ENCODE results near the gene JAM2. TPM values are rescaled to one million over a fixed set of nuclear protein-coding genes. Genes with fewer than 3 reads are reported as not detected.
A peak's percentile ranks its signal among the peaks of the same experiment; 100 is the strongest.

JAM2 gene, protein sequence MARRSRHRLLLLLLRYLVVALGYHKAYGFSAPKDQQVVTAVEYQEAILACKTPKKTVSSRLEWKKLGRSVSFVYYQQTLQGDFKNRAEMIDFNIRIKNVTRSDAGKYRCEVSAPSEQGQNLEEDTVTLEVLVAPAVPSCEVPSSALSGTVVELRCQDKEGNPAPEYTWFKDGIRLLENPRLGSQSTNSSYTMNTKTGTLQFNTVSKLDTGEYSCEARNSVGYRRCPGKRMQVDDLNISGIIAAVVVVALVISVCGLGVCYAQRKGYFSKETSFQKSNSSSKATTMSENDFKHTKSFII
- 11.3 TPM for polyA plus RNA-seq (2013, experiment 1 of 4)
- 9.0 TPM for polyA plus RNA-seq (2013, experiment 2 of 4)
- polyA plus RNA-seq (2013, experiment 3 of 4): 18.4 TPM
- 17.5 TPM for polyA plus RNA-seq (2013, experiment 4 of 4)

DNA sequence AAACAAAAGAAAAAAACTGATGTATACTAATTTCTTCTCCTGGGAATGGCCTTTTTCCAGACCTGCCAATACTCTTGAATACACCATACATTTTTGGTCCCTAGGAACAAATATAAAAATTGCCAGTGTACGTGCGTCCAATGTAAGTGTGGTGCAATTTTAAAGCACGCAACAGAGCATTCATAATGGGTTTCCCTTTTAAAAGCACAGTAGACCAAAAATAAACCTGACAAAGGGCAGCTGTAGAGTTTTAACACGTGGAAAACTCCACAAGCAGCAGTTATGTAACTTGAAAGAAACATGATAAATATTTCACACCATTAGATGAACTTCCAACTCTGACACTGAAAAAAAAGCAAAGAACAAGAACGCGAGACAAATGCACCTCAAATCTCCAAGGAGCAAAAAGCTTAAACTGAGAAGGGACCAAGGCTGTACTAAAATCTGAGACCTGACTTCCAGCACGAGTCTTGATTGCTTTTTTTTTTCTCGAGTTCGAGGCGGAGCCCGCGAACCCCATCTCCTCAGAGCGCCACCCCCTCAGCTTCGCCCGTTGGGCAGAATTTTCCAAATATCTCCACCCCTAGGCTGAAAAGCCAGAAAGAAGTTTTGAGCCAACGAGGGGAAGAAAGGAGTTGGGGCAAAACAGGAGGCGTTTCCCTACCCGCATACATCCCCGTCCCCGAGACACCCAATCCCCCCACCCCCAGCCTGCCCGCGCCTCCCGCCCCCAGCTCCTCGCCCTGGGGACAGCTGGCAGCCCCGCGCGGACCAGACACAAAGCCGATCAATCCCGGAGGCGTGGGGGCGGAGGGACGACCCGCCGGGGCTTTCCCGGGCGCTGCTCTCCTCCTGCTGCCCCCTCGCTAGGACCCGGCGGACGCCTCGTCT, at the start of gene JAM2:
Gene JAM2 (plus strand): TSS at position 599 of the 891 bp plus-strand sequence. CDS start 564 bp downstream, outside the sequence.
- Histone ChIP-seq H3K27ac (ENCODE audit: insufficient read depth, low read depth, low read length, poor library complexity, severe bottlenecking) (peak within 1 kb of the TSS; percentile 58), H3K4me1 (ENCODE audit: control insufficient read depth, insufficient read depth, low read length) (peaks cover 12% of the 10 kb centered on the region), H3K36me3 (ENCODE audit: control insufficient read depth, insufficient read depth, low read length) (no peaks in the 10 kb centered on the region), H3K27me3 (ENCODE audit: control insufficient read depth, insufficient read depth, low read length, poor library complexity, severe bottlenecking) (peaks cover 24% of the 10 kb centered on the region), H3K9me3 (ENCODE audit: control insufficient read depth, low read length) (no peaks in the 10 kb centered on the region), H3K4me3 (ENCODE audit: insufficient read depth, low read depth, low read length) (peak within 1 kb of the TSS; percentile 65)
- WGBS, 2 experiments: 7 to 8% methylated on average over 37 to 41 of the region's 41 CpGs

DNA sequence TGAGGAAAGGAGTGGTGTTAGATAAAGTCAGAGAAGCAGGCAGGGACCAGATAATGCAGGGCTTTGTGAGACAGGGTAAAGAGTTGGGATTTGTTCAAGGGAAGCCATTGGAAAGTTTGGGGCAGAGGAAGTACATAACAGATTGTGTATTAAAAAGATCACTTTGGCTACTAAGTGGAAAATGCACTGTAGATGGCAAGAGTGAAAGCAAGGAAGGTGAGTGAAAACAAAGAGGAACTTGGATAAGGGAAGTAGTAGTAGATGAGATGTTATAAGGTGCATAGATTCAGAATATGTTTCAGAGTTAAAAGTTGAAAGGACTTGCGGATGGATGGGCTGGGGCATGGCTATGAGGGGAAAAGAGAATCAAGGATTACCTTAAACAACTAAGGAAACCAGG, 49.2 kb upstream of the JAM2 start:
- H3K36me3 ChIP-seq (ENCODE audit: control insufficient read depth, insufficient read depth, low read length): peaks cover 25% of the 10 kb centered on the region
- H3K4me1 ChIP-seq (ENCODE audit: control insufficient read depth, insufficient read depth, low read length): no peaks in the 10 kb centered on the region
- H3K9me3 ChIP-seq (ENCODE audit: control insufficient read depth, low read length): no peaks in the 10 kb centered on the region
- H3K4me3 ChIP-seq (ENCODE audit: insufficient read depth, low read depth, low read length): no peak overlapping the region
- H3K27ac ChIP-seq (ENCODE audit: insufficient read depth, low read depth, low read length, poor library complexity, severe bottlenecking): no peak overlapping the region
- no peaks in the 10 kb centered on the region for H3K27me3 ChIP-seq (ENCODE audit: control insufficient read depth, insufficient read depth, low read length, poor library complexity, severe bottlenecking)
- 86 to 100% methylated on average over 1 of the region's 1 CpG for WGBS, 2 experiments

DNA sequence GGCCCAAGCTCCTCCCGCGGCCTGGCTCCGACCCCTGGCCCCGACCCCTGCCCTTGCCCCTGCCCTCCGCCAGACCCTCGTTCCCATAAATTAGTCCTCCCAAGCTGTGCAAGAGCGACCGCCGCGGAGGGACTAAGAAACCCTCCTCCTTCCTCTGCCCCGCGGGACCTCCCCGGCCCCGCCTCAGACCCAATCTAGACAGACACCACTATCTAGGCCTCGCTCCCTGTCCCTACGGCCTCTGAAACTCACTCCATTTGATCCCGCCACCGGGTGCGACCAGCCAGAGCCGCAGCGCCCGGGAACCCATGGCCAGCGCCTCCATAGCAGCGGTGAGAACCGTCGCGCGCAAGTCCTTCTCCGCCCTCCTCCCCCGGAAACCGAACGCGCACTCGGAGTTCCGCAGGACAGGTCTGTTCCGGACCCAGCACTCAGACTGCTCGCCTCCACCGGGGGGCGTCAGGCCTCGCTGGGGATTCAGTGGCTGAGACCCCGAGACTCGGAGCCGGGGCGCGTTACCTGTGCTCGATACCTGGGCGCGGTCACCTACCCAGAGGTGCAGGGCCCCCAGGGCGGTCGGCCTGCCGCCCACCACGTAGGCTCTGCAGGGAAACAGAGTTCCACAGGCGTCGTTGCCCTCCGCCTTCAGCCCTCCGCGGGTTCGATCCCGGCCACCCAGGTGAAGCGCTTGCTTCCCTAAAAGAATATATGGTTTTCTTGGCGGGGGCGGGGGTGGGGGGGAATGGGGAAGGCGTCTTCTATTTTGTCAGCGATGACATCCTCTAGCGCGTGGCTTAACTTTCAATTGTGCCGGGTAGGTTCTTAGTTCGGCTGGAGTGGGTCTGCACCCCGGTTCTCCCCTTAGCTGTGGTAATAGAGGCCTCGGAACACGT, 31.7 kb upstream of the JAM2 start, which contains the start of gene MRPL39:
Gene MRPL39 (minus strand): TSS at position 331 of the 893 bp plus-strand sequence. CDS start 6 bp downstream, at position 325.
- no peaks in the 10 kb centered on the region for H3K4me1 ChIP-seq (ENCODE audit: control insufficient read depth, insufficient read depth, low read length)
- 3% methylated on average over 71 of the region's 71 CpGs for WGBS, 2 experiments
- H3K4me3 ChIP-seq (ENCODE audit: insufficient read depth, low read depth, low read length): peak within 1 kb of the TSS; percentile 88
- H3K27me3 ChIP-seq (ENCODE audit: control insufficient read depth, insufficient read depth, low read length, poor library complexity, severe bottlenecking): no peaks in the 10 kb centered on the region
- peaks cover 14% of the 10 kb centered on the region for H3K36me3 ChIP-seq (ENCODE audit: control insufficient read depth, insufficient read depth, low read length)
- no peaks in the 10 kb centered on the region for H3K9me3 ChIP-seq (ENCODE audit: control insufficient read depth, low read length)
- peak within 1 kb of the TSS; percentile 88 for H3K27ac ChIP-seq (ENCODE audit: insufficient read depth, low read depth, low read length, poor library complexity, severe bottlenecking)

DNA sequence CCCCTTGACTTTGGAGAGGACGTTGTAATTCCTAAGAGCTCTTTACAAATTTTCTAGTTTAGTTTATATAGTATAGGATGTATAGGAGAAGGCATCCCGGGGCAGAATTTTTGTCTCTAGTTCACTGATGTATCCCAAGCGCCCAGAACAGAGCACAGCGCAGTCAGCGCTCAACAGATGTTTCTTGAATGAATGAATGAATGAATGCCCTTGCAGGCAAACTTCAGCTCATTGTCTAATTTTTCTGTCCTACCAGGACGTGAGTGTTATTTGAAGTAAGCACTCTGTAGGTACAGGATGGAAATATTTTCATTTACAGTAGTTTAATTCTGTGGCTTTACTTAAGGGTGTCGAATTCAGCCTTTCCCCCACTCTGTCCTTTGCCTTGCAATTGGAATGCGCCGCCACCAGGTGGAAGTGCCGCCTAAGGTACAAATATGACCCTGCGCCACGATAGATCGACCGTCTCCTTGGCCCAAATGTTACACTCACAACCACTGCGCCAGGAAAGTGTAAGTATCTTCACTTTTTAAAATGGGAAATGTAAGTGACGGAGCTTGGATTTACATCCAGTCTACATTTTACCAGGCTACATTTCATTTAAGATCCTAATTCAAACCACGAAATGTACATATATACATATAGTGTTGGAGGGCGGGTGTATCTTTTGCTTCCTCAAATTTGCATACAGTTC, 30.9 kb upstream of the JAM2 start:
- peak overlapping the region; percentile 88 for H3K4me3 ChIP-seq (ENCODE audit: insufficient read depth, low read depth, low read length)
- peaks cover 14% of the 10 kb centered on the region for H3K36me3 ChIP-seq (ENCODE audit: control insufficient read depth, insufficient read depth, low read length)
- H3K4me1 ChIP-seq (ENCODE audit: control insufficient read depth, insufficient read depth, low read length): no peaks in the 10 kb centered on the region
- H3K27me3 ChIP-seq (ENCODE audit: control insufficient read depth, insufficient read depth, low read length, poor library complexity, severe bottlenecking): no peaks in the 10 kb centered on the region
- no peaks in the 10 kb centered on the region for H3K9me3 ChIP-seq (ENCODE audit: control insufficient read depth, low read length)
- H3K27ac ChIP-seq (ENCODE audit: insufficient read depth, low read depth, low read length, poor library complexity, severe bottlenecking): no peak overlapping the region
- WGBS, 2 experiments: 16 to 24% methylated on average over 15 to 17 of the region's 18 CpGs

DNA sequence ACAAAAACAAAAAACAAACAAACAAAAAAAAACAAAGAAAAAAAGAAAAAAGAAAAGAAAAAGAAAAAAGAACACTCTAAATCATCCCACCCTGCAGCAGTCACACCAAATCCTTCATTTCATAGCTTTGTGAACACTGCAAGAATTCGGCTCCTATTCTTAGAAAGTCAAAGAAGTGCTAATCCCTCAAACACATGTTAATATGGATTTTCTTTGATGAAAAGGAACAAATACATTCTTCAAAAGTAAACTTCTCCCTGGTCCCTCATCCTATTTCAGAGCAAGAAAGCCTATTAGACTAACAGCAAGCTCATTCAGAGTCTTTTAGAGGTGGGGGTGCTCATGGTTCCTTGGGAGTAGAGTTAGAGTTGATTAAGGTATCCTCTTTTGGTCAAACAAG, 24.6 kb upstream of the JAM2 start:
- no peak overlapping the region for H3K27ac ChIP-seq (ENCODE audit: insufficient read depth, low read depth, low read length, poor library complexity, severe bottlenecking)
- H3K4me3 ChIP-seq (ENCODE audit: insufficient read depth, low read depth, low read length): no peak overlapping the region
- H3K4me1 ChIP-seq (ENCODE audit: control insufficient read depth, insufficient read depth, low read length): no peaks in the 10 kb centered on the region
- no peaks in the 10 kb centered on the region for H3K36me3 ChIP-seq (ENCODE audit: control insufficient read depth, insufficient read depth, low read length)
- H3K9me3 ChIP-seq (ENCODE audit: control insufficient read depth, low read length): no peaks in the 10 kb centered on the region
- no peaks in the 10 kb centered on the region for H3K27me3 ChIP-seq (ENCODE audit: control insufficient read depth, insufficient read depth, low read length, poor library complexity, severe bottlenecking)
- 14 to 40% methylated on average over 1 of the region's 1 CpG for WGBS, 2 experiments

DNA sequence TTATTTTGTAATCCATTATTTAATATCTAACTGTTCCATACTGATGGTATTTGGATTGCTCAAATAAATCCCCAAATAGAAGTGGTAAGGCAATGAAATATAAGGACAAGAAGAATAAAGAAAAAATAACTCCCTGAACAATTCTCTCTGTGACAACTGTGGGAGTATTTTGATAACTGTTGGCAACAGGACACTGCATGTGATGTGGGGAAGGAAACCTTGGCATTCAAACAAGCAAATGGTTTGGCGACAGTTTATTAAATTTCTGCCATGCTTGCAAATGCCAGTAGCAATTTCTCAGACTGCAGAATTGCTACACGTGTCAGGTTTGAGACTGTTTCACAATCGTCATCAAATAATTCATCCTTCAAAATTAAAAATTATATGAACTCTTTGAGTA, 23.2 kb upstream of the JAM2 start:
- Histone ChIP-seq H3K27ac (ENCODE audit: insufficient read depth, low read depth, low read length, poor library complexity, severe bottlenecking) (no peak overlapping the region), H3K4me3 (ENCODE audit: insufficient read depth, low read depth, low read length) (no peak overlapping the region), H3K27me3 (ENCODE audit: control insufficient read depth, insufficient read depth, low read length, poor library complexity, severe bottlenecking) (no peaks in the 10 kb centered on the region), H3K36me3 (ENCODE audit: control insufficient read depth, insufficient read depth, low read length) (no peaks in the 10 kb centered on the region), H3K4me1 (ENCODE audit: control insufficient read depth, insufficient read depth, low read length) (no peaks in the 10 kb centered on the region), H3K9me3 (ENCODE audit: control insufficient read depth, low read length) (no peaks in the 10 kb centered on the region)
- 91 to 94% methylated on average over 3 of the region's 3 CpGs for WGBS, 2 experiments

DNA sequence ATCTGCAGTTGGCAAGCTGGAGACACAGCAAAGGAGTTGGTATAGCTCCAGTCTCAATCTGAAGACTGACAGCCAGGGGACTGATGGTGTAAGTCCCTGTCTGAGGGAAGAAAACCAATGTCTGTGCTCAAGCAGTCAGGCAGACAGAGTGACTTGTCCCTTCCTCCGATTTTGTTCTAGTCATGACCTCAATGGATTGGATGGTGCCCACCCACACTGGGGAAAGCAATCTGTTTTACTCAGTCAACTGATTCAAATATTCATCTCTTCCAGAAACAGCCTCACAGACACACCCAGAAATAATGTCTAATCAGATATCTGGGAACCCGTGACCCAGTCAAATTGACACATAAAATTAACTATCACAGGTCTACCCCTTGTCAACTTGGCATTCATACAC, 19.9 kb upstream of the JAM2 start:
- Histone ChIP-seq H3K27me3 (ENCODE audit: control insufficient read depth, insufficient read depth, low read length, poor library complexity, severe bottlenecking) (no peaks in the 10 kb centered on the region), H3K36me3 (ENCODE audit: control insufficient read depth, insufficient read depth, low read length) (no peaks in the 10 kb centered on the region), H3K9me3 (ENCODE audit: control insufficient read depth, low read length) (no peaks in the 10 kb centered on the region), H3K27ac (ENCODE audit: insufficient read depth, low read depth, low read length, poor library complexity, severe bottlenecking) (no peak overlapping the region), H3K4me3 (ENCODE audit: insufficient read depth, low read depth, low read length) (no peak overlapping the region), H3K4me1 (ENCODE audit: control insufficient read depth, insufficient read depth, low read length) (no peaks in the 10 kb centered on the region)
- 89 to 93% methylated on average over 2 of the region's 2 CpGs for WGBS, 2 experiments

DNA sequence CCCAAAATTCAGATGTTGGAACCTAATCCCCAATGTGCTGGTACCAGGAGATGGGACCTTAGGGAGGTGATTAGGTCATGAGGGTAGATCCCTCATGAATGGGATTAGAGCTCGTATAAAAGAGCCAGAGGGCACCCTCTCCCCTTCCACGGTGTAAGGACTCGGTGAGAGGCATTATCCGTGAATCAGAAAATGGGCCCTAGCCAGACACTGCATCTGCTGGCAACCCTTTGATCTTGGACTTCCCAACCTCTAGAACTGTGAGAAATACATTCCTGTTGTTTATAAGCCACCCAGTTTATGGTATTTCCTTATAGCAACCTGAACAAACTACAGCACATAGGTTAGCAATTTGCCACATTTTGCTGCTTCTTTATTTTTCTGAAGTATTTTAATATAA, 14.5 kb upstream of the JAM2 start:
- 69 to 77% methylated on average over 4 of the region's 4 CpGs for WGBS, 2 experiments
- H3K4me3 ChIP-seq (ENCODE audit: insufficient read depth, low read depth, low read length): no peak overlapping the region

DNA sequence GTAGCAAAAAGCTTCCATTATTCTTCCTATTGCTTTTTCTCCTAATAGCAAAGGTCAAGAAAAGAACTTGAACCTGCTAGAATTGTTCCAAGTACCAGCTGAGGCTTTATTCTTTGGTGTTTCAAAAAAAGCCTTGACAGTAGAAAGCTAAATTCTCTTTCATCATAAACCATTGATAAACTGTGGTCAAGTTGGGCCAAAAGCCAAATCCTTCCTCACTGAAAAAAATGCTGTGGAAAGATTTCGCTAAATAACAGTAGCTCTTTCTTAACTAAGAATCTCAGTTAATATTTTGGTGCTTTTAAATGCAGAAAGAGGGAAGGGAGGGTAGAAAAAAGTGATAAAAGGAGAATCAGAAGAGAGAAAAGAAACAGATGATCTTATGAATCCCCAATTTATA, 14.0 kb upstream of the JAM2 start:
- peaks cover 8% of the 10 kb centered on the region for H3K27me3 ChIP-seq (ENCODE audit: control insufficient read depth, insufficient read depth, low read length, poor library complexity, severe bottlenecking)
- no peaks in the 10 kb centered on the region for H3K4me1 ChIP-seq (ENCODE audit: control insufficient read depth, insufficient read depth, low read length)
- H3K36me3 ChIP-seq (ENCODE audit: control insufficient read depth, insufficient read depth, low read length): no peaks in the 10 kb centered on the region
- H3K9me3 ChIP-seq (ENCODE audit: control insufficient read depth, low read length): no peaks in the 10 kb centered on the region
- no peak overlapping the region for H3K4me3 ChIP-seq (ENCODE audit: insufficient read depth, low read depth, low read length)
- H3K27ac ChIP-seq (ENCODE audit: insufficient read depth, low read depth, low read length, poor library complexity, severe bottlenecking): no peak overlapping the region
- WGBS, 2 experiments: 100% methylated on average over 1 of the region's 1 CpG; no CpG with 5 or more reads in 1 of the 2 experiments

More for the DNA sequence above, 14.5 kb upstream of the JAM2 start:
- Histone ChIP-seq H3K27me3 (ENCODE audit: control insufficient read depth, insufficient read depth, low read length, poor library complexity, severe bottlenecking) (peaks cover 8% of the 10 kb centered on the region), H3K9me3 (ENCODE audit: control insufficient read depth, low read length) (no peaks in the 10 kb centered on the region), H3K36me3 (ENCODE audit: control insufficient read depth, insufficient read depth, low read length) (no peaks in the 10 kb centered on the region), H3K4me1 (ENCODE audit: control insufficient read depth, insufficient read depth, low read length) (no peaks in the 10 kb centered on the region), H3K27ac (ENCODE audit: insufficient read depth, low read depth, low read length, poor library complexity, severe bottlenecking) (no peak overlapping the region)

Data from ectodermal cell (in vitro differentiated cells).